ENCODE data around the gene HK1.

HK1 gene

GRCh38 chr10:69269761-69270160 lies 8.5 kb upstream of the HK1 start:
- TF ChIP-seq CTCF (IDR thresholded peaks at IDR 0.05; ENCODE audit: low read depth, low read length), result no peak
- Histone ChIP-seq H3K27ac (no peak overlapping the region), H3K27me3 (ENCODE audit: insufficient read depth, low read depth, severe bottlenecking) (no peaks in the 10 kb centered on the region), H3K9me3 (ENCODE audit: severe bottlenecking) (no peaks in the 10 kb centered on the region), H3K36me3 (no peaks in the 10 kb centered on the region), H3K4me3 (ENCODE audit: low read depth, low read length) (no peak overlapping the region)
- no peak for DNase-seq

- H3K36me3 ChIP-seq, result no peaks in the 10 kb centered on the region
- H3K27me3 ChIP-seq (ENCODE audit: insufficient read depth, low read depth, severe bottlenecking), result no peaks in the 10 kb centered on the region
- H3K4me3 ChIP-seq (ENCODE audit: low read depth, low read length), result no peak overlapping the region
- no peak for DNase-seq
- no peaks in the 10 kb centered on the region for H3K9me3 ChIP-seq (ENCODE audit: severe bottlenecking)
- no peak overlapping the region for H3K27ac ChIP-seq
- TF ChIP-seq CTCF (IDR thresholded peaks at IDR 0.05; ENCODE audit: low read depth, low read length), result no peak
Measured at GRCh38 chr10:69270990-69271389, 7.3 kb upstream of the HK1 start.

GRCh38 chr10:69272624-69273023 lies 5.7 kb upstream of the HK1 start:
- no peak for TF ChIP-seq CTCF (IDR thresholded peaks at IDR 0.05; ENCODE audit: low read depth, low read length)
- Histone ChIP-seq H3K4me3 (ENCODE audit: low read depth, low read length) (no peak overlapping the region), H3K36me3 (no peaks in the 10 kb centered on the region), H3K27ac (no peak overlapping the region), H3K9me3 (ENCODE audit: severe bottlenecking) (no peaks in the 10 kb centered on the region), H3K27me3 (ENCODE audit: insufficient read depth, low read depth, severe bottlenecking) (no peaks in the 10 kb centered on the region)
- no peak for DNase-seq

GRCh38 chr10:69275444-69275843 lies 2.9 kb upstream of the HK1 start:
- no peak for DNase-seq
- TF ChIP-seq CTCF (IDR thresholded peaks at IDR 0.05; ENCODE audit: low read depth, low read length), result no peak
- Histone ChIP-seq H3K9me3 (ENCODE audit: severe bottlenecking) (no peaks in the 10 kb centered on the region), H3K4me3 (ENCODE audit: low read depth, low read length) (no peak overlapping the region), H3K27me3 (ENCODE audit: insufficient read depth, low read depth, severe bottlenecking) (no peaks in the 10 kb centered on the region), H3K36me3 (no peaks in the 10 kb centered on the region), H3K27ac (no peak overlapping the region)

- no peak overlapping the region for H3K4me3 ChIP-seq (ENCODE audit: low read depth, low read length)
- no peak for DNase-seq
- no peak for TF ChIP-seq CTCF (IDR thresholded peaks at IDR 0.05; ENCODE audit: low read depth, low read length)
- no peaks in the 10 kb centered on the region for H3K9me3 ChIP-seq (ENCODE audit: severe bottlenecking)
- no peaks in the 10 kb centered on the region for H3K27me3 ChIP-seq (ENCODE audit: insufficient read depth, low read depth, severe bottlenecking)
- H3K36me3 ChIP-seq, result no peaks in the 10 kb centered on the region
- no peak overlapping the region for H3K27ac ChIP-seq
Measured at GRCh38 chr10:69276503-69276902, 1.8 kb upstream of the HK1 start.

- no peak overlapping the region for H3K27ac ChIP-seq
- H3K4me3 ChIP-seq (ENCODE audit: low read depth, low read length), result no peak overlapping the region
- no peak for TF ChIP-seq CTCF (IDR thresholded peaks at IDR 0.05; ENCODE audit: low read depth, low read length)
- no peak for DNase-seq
- H3K36me3 ChIP-seq, result no peaks in the 10 kb centered on the region
- no peaks in the 10 kb centered on the region for H3K9me3 ChIP-seq (ENCODE audit: severe bottlenecking)
- no peaks in the 10 kb centered on the region for H3K27me3 ChIP-seq (ENCODE audit: insufficient read depth, low read depth, severe bottlenecking)
Measured at GRCh38 chr10:69279110-69279509, 814 bp downstream of the HK1 start.
